NCI-H524 treated with DMSO at 0.1 percent for 48 hours (cell line): ENCODE results near the gene GPT2.

Experiments
- DNase-seq: peaks from one replicate; lab custom pipeline; 2025; lab: John Stamatoyannopoulos, UW

The GPT2 gene

DNA sequence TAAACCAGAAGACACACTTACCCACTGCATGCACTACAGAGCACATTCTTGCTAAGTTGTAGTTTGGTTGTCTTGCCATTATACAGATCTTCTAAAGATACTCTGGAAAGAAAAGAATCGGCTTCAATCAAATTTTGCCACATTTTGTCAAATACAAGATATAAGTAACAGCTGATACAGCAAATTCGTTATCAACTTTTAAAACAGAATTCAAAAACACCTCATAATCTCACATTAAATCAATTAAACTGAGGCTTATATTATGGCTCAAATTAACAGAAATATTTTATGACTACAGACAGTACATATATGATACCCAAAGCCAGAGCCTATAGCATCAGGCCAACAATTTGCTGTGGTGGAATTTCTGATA lies 83.9 kb downstream of the GPT2 start:
- DNase-seq: no peak

DNA sequence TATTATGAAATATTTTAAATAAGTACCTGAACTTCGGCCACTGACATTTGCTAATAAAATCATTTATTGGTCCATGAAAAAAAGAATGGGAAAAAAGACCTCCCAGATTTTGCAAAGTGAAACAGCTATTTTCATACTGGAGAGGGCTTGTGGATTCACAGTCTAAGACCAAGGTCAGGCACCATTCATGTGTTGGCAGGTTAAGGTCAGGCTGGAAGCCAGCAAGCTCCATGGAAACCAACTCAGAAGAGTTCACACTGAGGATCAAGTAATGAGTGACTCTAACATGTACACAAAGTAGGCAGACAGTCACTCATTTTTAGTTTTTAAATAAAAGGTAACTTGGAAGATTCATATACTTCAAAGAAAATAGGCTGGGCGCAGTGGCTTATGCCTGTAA lies 85.9 kb downstream of the GPT2 start:
- DNase-seq: no peak

DNA sequence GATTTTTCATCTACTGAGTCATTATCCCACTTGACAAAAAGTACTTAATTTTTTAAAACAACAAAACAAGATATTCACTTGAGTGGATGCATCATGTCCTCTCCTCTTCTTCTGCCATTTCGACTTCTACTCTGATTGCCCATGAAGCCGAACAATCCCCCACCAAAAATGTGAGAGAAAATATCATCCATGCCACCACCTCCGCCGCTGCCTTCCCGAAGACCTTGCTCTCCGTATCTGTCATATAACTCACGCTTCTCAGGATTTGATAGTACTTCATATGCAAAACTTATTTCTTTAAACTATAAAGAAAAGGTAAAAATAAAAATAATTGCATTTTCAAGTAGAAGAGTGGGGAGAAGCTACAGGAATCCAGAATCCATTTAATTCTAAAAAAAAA lies 87.1 kb downstream of the GPT2 start:
- DNase-seq: no peak

DNA sequence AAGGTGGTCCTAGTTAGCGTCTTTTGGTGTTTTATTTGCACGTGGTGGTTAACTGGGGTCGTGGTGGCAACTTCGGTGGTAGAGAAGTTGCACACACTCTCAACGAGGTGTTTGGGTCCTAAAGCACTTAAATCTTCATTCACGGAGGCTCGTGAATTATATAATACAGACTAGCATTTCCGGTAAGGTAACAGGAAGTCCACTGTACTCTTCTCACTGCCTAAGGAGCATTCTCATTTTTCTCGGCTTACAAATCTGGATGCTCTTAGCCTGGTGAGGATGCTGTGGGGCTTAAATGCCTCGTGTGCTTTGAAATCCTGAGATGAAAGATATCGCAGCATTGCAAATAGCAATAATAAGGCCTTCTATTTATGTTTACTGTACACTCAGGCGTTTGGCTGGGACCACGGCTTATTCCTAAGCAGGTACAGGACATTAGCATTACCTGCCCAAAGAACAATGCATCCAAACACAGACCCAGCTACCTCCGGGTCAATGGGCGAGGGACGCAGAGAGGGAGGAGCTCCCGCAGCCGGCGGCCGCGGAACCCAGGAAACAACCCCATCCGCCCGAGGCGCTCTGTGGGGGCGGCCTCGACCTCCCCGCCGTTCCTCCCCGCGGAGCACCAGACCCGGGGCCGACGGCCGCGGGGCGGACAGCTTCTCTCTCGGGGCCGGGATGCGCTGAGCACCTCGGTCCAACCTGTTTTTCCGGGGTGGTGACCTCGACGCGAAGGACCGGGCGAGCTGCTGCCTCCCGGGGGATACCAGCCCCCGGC lies 88.5 kb downstream of the GPT2 start:
- no peak for DNase-seq

DNA sequence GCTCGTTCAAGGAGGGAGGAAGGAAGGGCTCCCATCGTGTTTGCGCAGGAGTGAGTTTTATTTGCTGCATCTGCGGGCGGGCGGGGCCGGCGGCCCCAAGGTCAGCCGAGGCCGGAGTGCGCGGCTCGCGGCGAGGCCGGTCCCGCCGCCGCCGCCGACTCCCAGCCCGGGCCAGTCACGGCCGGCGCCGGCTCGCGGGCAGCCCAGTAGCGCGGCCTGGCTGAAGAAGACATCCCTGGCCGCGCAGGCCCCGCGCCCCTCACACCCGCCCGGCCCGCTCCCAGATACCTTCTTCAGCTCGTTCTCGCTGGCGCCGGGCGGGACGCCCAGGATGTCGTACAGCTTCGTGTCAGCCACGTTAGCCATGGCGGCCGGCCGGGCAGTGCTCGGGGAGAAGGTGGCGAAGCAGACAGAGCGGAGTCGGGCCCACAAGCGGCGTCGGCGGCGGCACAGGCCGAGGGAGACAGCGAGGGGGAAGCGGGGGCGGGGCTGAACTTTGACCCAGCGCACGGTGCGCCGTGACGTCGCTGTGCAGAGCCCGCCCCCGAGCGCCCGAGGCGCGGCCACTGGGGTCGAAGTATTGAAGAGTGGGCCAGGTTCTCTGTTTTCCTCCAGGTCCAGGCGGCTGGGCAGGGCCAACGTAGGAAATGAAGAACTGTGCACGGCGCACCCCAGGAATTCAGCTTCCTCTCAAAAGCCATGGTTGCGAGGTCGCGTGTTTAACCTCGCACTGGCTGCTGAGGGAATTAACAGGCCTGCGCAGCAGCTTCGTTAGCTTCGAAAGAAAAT lies 89.2 kb downstream of the GPT2 start, which contains the start of gene DNAJA2:
Gene DNAJA2, minus strand, starts transcription at position 468 of the 789 bp plus-strand sequence. Its CDS starts 102 bp downstream, at position 366.
- DNase-seq: peak; percentile 46

DNA sequence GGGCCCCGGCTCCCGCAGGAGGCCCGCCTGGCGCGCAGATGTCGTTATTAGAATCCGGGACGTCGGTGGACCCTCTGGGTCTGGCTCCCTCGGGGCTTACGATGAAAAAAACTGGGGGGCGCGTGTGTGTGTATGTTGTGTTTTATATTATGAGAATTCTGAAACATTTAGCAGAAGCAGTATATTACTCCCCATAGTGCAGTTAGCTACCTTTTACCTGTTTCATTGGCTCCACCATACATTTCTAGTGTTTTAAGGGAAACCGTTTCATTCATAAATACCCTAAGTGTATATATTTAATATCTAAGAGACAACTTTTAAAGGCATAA lies 89.8 kb downstream of the GPT2 start:
- no peak for DNase-seq

DNA sequence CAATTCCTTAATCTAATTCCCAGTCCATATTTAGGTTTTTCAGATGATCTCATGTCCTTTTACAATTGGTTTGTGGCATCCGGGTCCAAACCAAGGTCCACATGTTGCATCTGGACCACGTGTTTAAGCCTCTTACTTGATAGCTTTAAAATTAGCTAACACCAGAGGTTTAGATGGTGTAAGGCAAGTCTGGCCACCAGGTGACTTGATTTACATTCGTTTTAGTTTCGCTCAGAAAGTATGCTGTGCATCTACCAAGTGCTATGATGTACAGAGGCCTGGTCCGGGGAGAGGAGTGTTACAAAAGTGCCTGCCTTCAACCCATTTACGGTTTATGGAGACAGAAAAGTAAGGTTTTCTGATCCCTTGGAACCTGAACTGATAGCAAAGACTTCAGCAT lies 90.2 kb downstream of the GPT2 start:
- no peak for DNase-seq

DNA sequence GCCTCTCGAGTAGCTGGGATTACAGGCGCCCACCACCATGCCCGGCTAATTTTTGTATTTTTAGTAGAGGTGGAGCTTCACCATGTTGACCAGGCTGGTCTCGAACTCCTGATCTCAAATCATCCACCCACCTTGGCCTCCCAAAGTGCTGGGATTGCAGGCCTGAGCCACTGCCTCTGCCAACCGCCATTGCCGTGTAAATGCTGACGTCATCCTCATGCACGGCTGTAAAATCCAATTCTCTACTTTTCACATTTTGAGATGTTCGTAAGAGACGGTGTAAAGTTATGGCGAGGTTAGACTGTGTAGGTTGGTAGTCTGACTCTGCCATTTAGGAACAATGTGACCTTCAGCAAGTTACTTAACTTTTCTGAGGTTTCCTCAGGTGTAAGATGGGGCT lies 91.0 kb downstream of the GPT2 start:
- DNase-seq: no peak

DNA sequence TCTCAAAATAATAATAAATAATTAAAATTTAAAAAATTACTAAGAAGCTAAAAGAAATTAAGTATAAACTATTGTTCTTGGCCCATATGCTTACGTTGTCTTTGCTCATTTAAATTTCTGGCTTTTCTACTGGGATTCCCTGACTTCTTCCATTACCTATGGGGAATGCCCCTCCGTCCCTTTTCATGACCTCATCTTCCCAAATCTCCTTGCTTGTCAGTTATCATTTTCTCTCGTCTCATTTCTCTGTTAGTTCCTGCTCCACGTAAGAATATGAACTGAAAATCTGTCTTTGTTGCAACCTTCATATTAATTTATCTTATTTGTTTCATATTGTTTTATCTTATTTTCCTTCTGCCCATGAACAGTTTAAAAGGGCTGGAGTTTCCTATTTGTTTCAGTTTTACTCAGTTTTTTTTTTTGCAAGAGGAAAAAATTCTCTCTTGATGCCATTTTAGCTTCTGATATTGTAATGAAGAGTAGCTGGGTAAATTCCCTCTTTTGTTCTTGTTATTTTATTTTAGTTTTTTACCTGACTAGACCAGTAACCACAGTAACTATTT lies 91.8 kb downstream of the GPT2 start:
- DNase-seq: no peak

DNA sequence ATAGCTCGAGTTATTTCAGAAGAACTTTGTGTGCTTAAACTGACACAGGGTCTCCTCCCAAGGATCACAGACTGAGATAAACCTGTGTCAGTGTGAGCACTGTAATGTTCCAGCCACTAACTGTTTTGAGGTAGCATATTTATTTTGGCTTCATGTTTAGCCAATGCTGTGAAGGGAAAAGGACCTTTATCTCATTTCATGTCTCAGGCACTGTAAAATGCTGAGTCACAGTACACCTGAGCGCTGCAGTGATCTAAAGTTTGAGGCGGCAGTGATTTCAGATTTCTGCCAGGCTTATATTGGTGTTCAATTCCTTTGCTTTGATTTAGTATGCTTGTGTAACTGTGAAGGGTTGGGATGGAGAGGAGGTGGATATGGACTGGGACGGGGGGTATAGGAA lies 92.4 kb downstream of the GPT2 start:
- no peak for DNase-seq
